SK-MEL-5 (cell line): Measurements from ENCODE around the gene LRRC47. TPM values are rescaled to one million over a fixed set of nuclear protein-coding genes. Genes with fewer than 3 reads are reported as not detected.

ENCODE experiments used
- DNase-seq: peaks from one replicate; pipeline ENCODE4 v3.0.0-alpha.2; 2016; ENCODE audit warnings: low read depth, low spot score
- in situ Hi-C: cut with HindIII; loops from 2 replicates; pipeline ENCODE4 v1.10.0; 2016; ENCODE audit warnings: low sequenced_read_pairs, high pct_unique_total_duplicates, low pct_unique_long_range_greater_than_20kb
- small RNA-seq, 2 experiments: library from RNA; depleted of rRNA; stranded (forward); fragments of <200 nt; gene quantifications; one replicate each; pipeline ENCODE3, GENCODE V24; 2014
- total RNA-seq: library from RNA; depleted of rRNA; stranded (reverse); fragments of >200 nt; shearing (Covaris generic); gene quantifications from 2 replicates; pipeline ENCODE4 v1.2.3, GENCODE V29; 2014; rRNA removed

The LRRC47 gene
- total RNA-seq, 1 experiment from 2014 or later: 27.9 TPM

- peak; percentile 23 for DNase-seq
- in situ Hi-C loops: no loop called here
These were observed 64.5 kb downstream of the LRRC47 start for GRCh38 chr1:3731583-3732433.

- in situ Hi-C loops: no loop called here
- DNase-seq: no peak
These were observed 65.6 kb downstream of the LRRC47 start for GRCh38 chr1:3730543-3731247.

GRCh38 chr1:3729594-3730542 is 66.4 kb downstream of the LRRC47 start:
- DNase-seq: no peak
- in situ Hi-C loops: no loop called here

Small RNA genes within 50 kb of the gene (small RNA-seq; reads per million reads assigned to genes)
- gene RF02197: 0 reads per million in 2 experiments
- gene RN7SL574P: 0 reads per million in 2 experiments

Other genes starting within 250 kb of the LRRC47 start
- gene MEGF6, start 185.0 kb downstream of the LRRC47 start, total RNA-seq: 0.90 and 3.1 TPM in 2 replicates
- gene TPRG1L, start 171.5 kb downstream of the LRRC47 start, total RNA-seq: 12.2 and 12.3 TPM in 2 replicates
- gene WRAP73, start 146.4 kb downstream of the LRRC47 start, total RNA-seq: 25.5 and 27.5 TPM in 2 replicates
- 0.32 and 0.40 TPM in 2 replicates for gene TP73, start 144.0 kb downstream of the LRRC47 start, total RNA-seq
- 0.05 TPM in 1 of 2 replicates, not detected in the other for gene CCDC27, start 44.0 kb downstream of the LRRC47 start, total RNA-seq
- 2.9 and 4.4 TPM in 2 replicates for gene SMIM1, start 23.7 kb downstream of the LRRC47 start, total RNA-seq
- gene CEP104, start 60.7 kb upstream of the LRRC47 start, total RNA-seq: 10.6 and 19.6 TPM in 2 replicates
- 8.0 and 10.0 TPM in 2 replicates for gene DFFB, start 61.0 kb upstream of the LRRC47 start, total RNA-seq
- gene C1orf174, start 103.8 kb upstream of the LRRC47 start, total RNA-seq: 21.7 and 24.1 TPM in 2 replicates